ENCODE measurements around the gene SERPINH1.

DNA sequence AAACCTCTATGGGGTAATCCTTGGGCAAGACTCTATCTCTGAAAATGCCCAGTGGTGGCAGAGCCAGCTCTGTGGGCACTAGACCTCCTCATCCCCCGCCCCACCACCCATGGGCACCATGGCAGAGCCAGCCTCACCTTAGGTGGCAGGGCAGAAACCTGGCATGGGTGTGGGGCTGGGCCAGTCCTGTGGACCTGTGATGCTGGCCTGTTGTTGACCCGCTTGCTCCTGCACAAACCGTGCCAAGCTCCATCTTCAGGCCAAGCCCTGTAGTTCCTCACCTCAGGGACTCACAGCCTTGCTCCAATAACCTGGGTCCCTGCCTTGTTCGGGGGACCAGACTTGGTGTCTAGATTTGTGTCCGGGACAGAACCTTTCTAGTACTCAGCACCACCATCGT is 8.9 kb upstream of the SERPINH1 start:
- TF ChIP-seq EZH2 (conservative IDR thresholded peaks at IDR 0.05; ENCODE audit: low read depth, low read length) (no peak), ZNF660 (CRISPR knock-in tag; IDR thresholded peaks at IDR 0.05; ENCODE audit: borderline replicate concordance, low read depth) (no peak), ERF (CRISPR knock-in tag; IDR thresholded peaks at IDR 0.05) (no peak), POLR2A (IDR thresholded peaks at IDR 0.05; ENCODE audit: insufficient read depth in 1 of 2, low read depth in 2 of 2, low read length in 2 of 2) (no peak), NR2F6 (IDR thresholded peaks at IDR 0.05) (no peak), NR2F6 (CRISPR knock-in tag; IDR thresholded peaks at IDR 0.05) (no peak), TOE1 (CRISPR knock-in tag; IDR thresholded peaks at IDR 0.05) (no peak), HNRNPLL (IDR thresholded peaks at IDR 0.05; ENCODE audit: low read depth, low read length, poor library complexity, severe bottlenecking) (no peak), ZKSCAN5 (CRISPR knock-in tag; IDR thresholded peaks at IDR 0.05) (no peak)
- TF ChIP-seq, protein P1, sequence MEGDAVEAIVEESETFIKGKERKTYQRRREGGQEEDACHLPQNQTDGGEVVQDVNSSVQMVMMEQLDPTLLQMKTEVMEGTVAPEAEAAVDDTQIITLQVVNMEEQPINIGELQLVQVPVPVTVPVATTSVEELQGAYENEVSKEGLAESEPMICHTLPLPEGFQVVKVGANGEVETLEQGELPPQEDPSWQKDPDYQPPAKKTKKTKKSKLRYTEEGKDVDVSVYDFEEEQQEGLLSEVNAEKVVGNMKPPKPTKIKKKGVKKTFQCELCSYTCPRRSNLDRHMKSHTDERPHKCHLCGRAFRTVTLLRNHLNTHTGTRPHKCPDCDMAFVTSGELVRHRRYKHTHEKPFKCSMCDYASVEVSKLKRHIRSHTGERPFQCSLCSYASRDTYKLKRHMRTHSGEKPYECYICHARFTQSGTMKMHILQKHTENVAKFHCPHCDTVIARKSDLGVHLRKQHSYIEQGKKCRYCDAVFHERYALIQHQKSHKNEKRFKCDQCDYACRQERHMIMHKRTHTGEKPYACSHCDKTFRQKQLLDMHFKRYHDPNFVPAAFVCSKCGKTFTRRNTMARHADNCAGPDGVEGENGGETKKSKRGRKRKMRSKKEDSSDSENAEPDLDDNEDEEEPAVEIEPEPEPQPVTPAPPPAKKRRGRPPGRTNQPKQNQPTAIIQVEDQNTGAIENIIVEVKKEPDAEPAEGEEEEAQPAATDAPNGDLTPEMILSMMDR (CRISPR knock-in tag; IDR thresholded peaks at IDR 0.05): 0 out of 2 replicates have a peak, but pooled peaks have one; percentile 9
- TF ChIP-seq, protein P2, sequence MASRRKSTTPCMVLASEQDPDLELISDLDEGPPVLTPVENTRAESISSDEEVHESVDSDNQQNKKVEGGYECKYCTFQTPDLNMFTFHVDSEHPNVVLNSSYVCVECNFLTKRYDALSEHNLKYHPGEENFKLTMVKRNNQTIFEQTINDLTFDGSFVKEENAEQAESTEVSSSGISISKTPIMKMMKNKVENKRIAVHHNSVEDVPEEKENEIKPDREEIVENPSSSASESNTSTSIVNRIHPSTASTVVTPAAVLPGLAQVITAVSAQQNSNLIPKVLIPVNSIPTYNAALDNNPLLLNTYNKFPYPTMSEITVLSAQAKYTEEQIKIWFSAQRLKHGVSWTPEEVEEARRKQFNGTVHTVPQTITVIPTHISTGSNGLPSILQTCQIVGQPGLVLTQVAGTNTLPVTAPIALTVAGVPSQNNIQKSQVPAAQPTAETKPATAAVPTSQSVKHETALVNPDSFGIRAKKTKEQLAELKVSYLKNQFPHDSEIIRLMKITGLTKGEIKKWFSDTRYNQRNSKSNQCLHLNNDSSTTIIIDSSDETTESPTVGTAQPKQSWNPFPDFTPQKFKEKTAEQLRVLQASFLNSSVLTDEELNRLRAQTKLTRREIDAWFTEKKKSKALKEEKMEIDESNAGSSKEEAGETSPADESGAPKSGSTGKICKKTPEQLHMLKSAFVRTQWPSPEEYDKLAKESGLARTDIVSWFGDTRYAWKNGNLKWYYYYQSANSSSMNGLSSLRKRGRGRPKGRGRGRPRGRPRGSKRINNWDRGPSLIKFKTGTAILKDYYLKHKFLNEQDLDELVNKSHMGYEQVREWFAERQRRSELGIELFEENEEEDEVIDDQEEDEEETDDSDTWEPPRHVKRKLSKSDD (CRISPR knock-in tag; IDR thresholded peaks at IDR 0.05; ENCODE audit: low read depth): no peak
- TF ChIP-seq, protein P3, sequence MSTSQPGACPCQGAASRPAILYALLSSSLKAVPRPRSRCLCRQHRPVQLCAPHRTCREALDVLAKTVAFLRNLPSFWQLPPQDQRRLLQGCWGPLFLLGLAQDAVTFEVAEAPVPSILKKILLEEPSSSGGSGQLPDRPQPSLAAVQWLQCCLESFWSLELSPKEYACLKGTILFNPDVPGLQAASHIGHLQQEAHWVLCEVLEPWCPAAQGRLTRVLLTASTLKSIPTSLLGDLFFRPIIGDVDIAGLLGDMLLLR (CRISPR knock-in tag; IDR thresholded peaks at IDR 0.05): no peak
- TF ChIP-seq, protein P4, sequence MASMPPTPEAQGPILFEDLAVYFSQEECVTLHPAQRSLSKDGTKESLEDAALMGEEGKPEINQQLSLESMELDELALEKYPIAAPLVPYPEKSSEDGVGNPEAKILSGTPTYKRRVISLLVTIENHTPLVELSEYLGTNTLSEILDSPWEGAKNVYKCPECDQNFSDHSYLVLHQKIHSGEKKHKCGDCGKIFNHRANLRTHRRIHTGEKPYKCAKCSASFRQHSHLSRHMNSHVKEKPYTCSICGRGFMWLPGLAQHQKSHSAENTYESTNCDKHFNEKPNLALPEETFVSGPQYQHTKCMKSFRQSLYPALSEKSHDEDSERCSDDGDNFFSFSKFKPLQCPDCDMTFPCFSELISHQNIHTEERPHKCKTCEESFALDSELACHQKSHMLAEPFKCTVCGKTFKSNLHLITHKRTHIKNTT (CRISPR knock-in tag; IDR thresholded peaks at IDR 0.05): no peak
- TF ChIP-seq, protein P5, sequence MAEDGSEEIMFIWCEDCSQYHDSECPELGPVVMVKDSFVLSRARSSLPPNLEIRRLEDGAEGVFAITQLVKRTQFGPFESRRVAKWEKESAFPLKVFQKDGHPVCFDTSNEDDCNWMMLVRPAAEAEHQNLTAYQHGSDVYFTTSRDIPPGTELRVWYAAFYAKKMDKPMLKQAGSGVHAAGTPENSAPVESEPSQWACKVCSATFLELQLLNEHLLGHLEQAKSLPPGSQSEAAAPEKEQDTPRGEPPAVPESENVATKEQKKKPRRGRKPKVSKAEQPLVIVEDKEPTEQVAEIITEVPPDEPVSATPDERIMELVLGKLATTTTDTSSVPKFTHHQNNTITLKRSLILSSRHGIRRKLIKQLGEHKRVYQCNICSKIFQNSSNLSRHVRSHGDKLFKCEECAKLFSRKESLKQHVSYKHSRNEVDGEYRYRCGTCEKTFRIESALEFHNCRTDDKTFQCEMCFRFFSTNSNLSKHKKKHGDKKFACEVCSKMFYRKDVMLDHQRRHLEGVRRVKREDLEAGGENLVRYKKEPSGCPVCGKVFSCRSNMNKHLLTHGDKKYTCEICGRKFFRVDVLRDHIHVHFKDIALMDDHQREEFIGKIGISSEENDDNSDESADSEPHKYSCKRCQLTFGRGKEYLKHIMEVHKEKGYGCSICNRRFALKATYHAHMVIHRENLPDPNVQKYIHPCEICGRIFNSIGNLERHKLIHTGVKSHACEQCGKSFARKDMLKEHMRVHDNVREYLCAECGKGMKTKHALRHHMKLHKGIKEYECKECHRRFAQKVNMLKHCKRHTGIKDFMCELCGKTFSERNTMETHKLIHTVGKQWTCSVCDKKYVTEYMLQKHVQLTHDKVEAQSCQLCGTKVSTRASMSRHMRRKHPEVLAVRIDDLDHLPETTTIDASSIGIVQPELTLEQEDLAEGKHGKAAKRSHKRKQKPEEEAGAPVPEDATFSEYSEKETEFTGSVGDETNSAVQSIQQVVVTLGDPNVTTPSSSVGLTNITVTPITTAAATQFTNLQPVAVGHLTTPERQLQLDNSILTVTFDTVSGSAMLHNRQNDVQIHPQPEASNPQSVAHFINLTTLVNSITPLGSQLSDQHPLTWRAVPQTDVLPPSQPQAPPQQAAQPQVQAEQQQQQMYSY (CRISPR knock-in tag; IDR thresholded peaks at IDR 0.05): no peak
- TF ChIP-seq, protein P6, sequence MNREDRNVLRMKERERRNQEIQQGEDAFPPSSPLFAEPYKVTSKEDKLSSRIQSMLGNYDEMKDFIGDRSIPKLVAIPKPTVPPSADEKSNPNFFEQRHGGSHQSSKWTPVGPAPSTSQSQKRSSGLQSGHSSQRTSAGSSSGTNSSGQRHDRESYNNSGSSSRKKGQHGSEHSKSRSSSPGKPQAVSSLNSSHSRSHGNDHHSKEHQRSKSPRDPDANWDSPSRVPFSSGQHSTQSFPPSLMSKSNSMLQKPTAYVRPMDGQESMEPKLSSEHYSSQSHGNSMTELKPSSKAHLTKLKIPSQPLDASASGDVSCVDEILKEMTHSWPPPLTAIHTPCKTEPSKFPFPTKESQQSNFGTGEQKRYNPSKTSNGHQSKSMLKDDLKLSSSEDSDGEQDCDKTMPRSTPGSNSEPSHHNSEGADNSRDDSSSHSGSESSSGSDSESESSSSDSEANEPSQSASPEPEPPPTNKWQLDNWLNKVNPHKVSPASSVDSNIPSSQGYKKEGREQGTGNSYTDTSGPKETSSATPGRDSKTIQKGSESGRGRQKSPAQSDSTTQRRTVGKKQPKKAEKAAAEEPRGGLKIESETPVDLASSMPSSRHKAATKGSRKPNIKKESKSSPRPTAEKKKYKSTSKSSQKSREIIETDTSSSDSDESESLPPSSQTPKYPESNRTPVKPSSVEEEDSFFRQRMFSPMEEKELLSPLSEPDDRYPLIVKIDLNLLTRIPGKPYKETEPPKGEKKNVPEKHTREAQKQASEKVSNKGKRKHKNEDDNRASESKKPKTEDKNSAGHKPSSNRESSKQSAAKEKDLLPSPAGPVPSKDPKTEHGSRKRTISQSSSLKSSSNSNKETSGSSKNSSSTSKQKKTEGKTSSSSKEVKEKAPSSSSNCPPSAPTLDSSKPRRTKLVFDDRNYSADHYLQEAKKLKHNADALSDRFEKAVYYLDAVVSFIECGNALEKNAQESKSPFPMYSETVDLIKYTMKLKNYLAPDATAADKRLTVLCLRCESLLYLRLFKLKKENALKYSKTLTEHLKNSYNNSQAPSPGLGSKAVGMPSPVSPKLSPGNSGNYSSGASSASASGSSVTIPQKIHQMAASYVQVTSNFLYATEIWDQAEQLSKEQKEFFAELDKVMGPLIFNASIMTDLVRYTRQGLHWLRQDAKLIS (CRISPR knock-in tag; IDR thresholded peaks at IDR 0.05): no peak

Measured in HepG2 (cell line).